Heart right ventricle (tissue), 16 donors: ENCODE results near the gene SH3RF2. TPM values are rescaled to one million over a fixed set of nuclear protein-coding genes. Genes with fewer than 3 reads are reported as not detected.

ENCODE experiments used
- ATAC-seq, 8 donors: fragments of 200-7000 bp; cut with Tn5 transposase; one replicate each; pipeline ENCODE4 v1.9.1; 2020; ENCODE audit warnings: mild to moderate bottlenecking in 8 of 8, moderate library complexity in 8 of 8, moderate number of reproducible peaks in 1 of 8
- DNase-seq, 2 donors: peaks; one replicate each; pipeline ENCODE4 v3.0.0-alpha.2; 2020
- H3K27ac ChIP-seq, 10 donors: fragments of 200-600 bp; sonication (generic) in 2 of 10; one replicate each; pipeline versions ENCODE4 v1.5.0 to v1.8.0; 2020 to 2022; ENCODE audit warnings: mild to moderate bottlenecking in 3 of 10
- H3K27me3 ChIP-seq, 7 donors: fragments of 200-600 bp; one replicate each; pipeline ENCODE4 v1.8.0; 2021 to 2022; ENCODE audit warnings: mild to moderate bottlenecking in 2 of 7
- H3K36me3 ChIP-seq, 9 donors: fragments of 200-600 bp; sonication (generic) in 1 of 9; one replicate each; pipeline versions ENCODE4 v1.5.0 to v1.8.0; 2020 to 2022; ENCODE audit warnings: mild to moderate bottlenecking in 2 of 9
- H3K4me1 ChIP-seq, 9 donors: fragments of 200-600 bp; sonication (generic) in 1 of 9; one replicate each; pipeline versions ENCODE4 v1.5.0 to v1.8.0; 2020 to 2022; ENCODE audit warnings: mild to moderate bottlenecking in 4 of 9
- H3K4me3 ChIP-seq, 10 donors: fragments of 200-600 bp; sonication (generic) in 2 of 10; one replicate each; pipeline versions ENCODE4 v1.5.0 to v1.8.0; 2020 to 2022; ENCODE audit warnings: mild to moderate bottlenecking in 7 of 10, moderate library complexity in 2 of 10
- H3K9me3 ChIP-seq, 11 donors: fragments of 200-600 bp in 10 of 11; sonication (generic) in 2 of 11; one replicate each; pipeline versions ENCODE4 v1.5.0 to v1.8.0; 2013 to 2022; ENCODE audit warnings: mild to moderate bottlenecking in 2 of 11, control low read depth in 1 of 11, moderate library complexity in 1 of 11
- CTCF ChIP-seq, 9 donors: fragments of 200-600 bp; sonication (generic) in 2 of 9; IDR thresholded peaks; one replicate each; pipeline versions ENCODE4 v1.5.0 to v1.8.0; 2021 to 2022; ENCODE audit warnings: antibody characterized with exemption in 9 of 9, mild to moderate bottlenecking in 5 of 9, moderate library complexity in 1 of 9
- WGBS, 2 donors: extraction: QIAGEN DNeasy Blood & Tissue Kit; methylation state at CpG; one replicate each; pipeline ENCODE4 v1.1.7; 2013; ENCODE audit warnings: inconsistent platforms in 1 of 2; 5-methylcytosine and 5-hydroxymethylcytosine counted together
- intact Hi-C, 10 donors: fragments of 100-400 bp; cut with DNase I; formaldehyde crosslinking; loops; one replicate each; pipeline versions ENCODE4 v1.11.1 to v1.14.2; 2022
- polyA plus RNA-seq, 2 donors: library from polyadenylated mRNA; stranded (reverse); fragments of 200-250 nt; gene quantifications; one replicate each; pipeline ENCODE4 v1.2.3, GENCODE V29; 2013
- total RNA-seq, 10 donors: library from RNA; stranded (reverse); fragmentation: NEBNext Ultra II Directional in 3 of 10; extraction: Animal tissue kit (Norgen Biotek cat#: 25700) in 3 of 10; gene quantifications; one replicate each; pipeline versions ENCODE4 v1.2.1 to v1.2.4, GENCODE V29; 2021 to 2023
- donor health status: Arrhythmogenic right ventricular cardiomyopathy.
- donor health status: ischemic (EF 13 %, LVEDD 7.1; RV severe dilation, severe dysfunction).
- donor health status: healthy with polysubstance abuse.
- donor health status: DM: no; HTN: yes; CAD: no.
- donor health status: DM: no; HTN: no; CAD: no.
- donor health status: ischemic (EF 25% LVEDD 6.9; RV normal size, moderate dysfunction).
- donor health status: ischemic (EF 25% LVEDD 5.7; RV mildly dilated, moderate dysfunction).
- donor health status: healthy.
- donor health status: DM: yes; HTN: yes; CAD: no.
- donor health status: Ischemic cardiomyopathy.
- donor health status: ischemic (EF 35%, LVEDD 5.7; RV mildly dilated, moderate dysfunction).
- donor health status: nonischemic (EF 11% LVEDD 7.7; RV severe dilation, severe dysfunction).
- donor health status: DM: yes; HTN: yes; CAD: no.
- donor health status: PGD.
- donor health status: ischemic (EF 29% LVEDD 5.4; RV normal size, mild dysfunction).
- donor health status: nonischemic (EF 23%, LVEDD 6.1; RV moderate dilation, normal function).

SH3RF2 gene
- total and polyA plus RNA-seq, 12 donors: 32.9 to 887 (median 219) TPM

GRCh38 chr5:145924849-145925248 lies 11.5 kb upstream of the SH3RF2 start:
- ATAC-seq: no peak
- intact Hi-C loops: no loop called here
- DNase-seq: no peak
- H3K9me3 ChIP-seq: no peaks in the 10 kb centered on the region
- H3K4me1 ChIP-seq: peaks cover 0 to 8% (median 0%) of the 10 kb centered on the region in 9 donors
- H3K4me3 ChIP-seq: no peak overlapping the region
- no peak for TF ChIP-seq CTCF (IDR thresholded peaks at IDR 0.05)
- H3K36me3 ChIP-seq: no peaks in the 10 kb centered on the region
- 77 to 86% methylated on average over 1 of the region's 1 CpG for WGBS, 2 donors
- no peak overlapping the region for H3K27ac ChIP-seq
- H3K27me3 ChIP-seq: no peaks in the 10 kb centered on the region

- Histone ChIP-seq H3K27ac (no peak overlapping the region), H3K4me1 (peaks cover 0 to 8% (median 0%) of the 10 kb centered on the region in 9 donors), H3K36me3 (no peaks in the 10 kb centered on the region), H3K4me3 (no peak overlapping the region), H3K9me3 (no peaks in the 10 kb centered on the region), H3K27me3 (no peaks in the 10 kb centered on the region)
- DNase-seq (no peak), ATAC-seq (no peak)
- WGBS, 2 donors: 11 to 45% methylated on average over 1 of the region's 1 CpG
- intact Hi-C loops: no loop called here
- no peak for TF ChIP-seq CTCF (IDR thresholded peaks at IDR 0.05)
These were observed 11.0 kb upstream of the SH3RF2 start for GRCh38 chr5:145925353-145925752.

- Histone ChIP-seq H3K4me1 (peaks cover 0 to 8% (median 0%) of the 10 kb centered on the region in 9 donors), H3K4me3 (no peak overlapping the region), H3K9me3 (no peaks in the 10 kb centered on the region), H3K36me3 (no peaks in the 10 kb centered on the region), H3K27me3 (no peaks in the 10 kb centered on the region), H3K27ac (no peak overlapping the region)
- ATAC-seq (peak in 1 of 8 donors; percentile 25), DNase-seq (no peak)
- intact Hi-C loops: no loop called here
- no peak for TF ChIP-seq CTCF (IDR thresholded peaks at IDR 0.05)
These were observed 10.6 kb upstream of the SH3RF2 start for GRCh38 chr5:145925803-145926202.

- H3K36me3 ChIP-seq: no peaks in the 10 kb centered on the region
- DNase-seq: no peak
- H3K4me3 ChIP-seq: no peak overlapping the region
- WGBS, 2 donors: 78 to 84% methylated on average over 2 of the region's 2 CpGs
- peaks cover 0 to 17% (median 0%) of the 10 kb centered on the region in 7 donors for H3K27me3 ChIP-seq
- TF ChIP-seq CTCF (IDR thresholded peaks at IDR 0.05): no peak
- no peaks in the 10 kb centered on the region for H3K9me3 ChIP-seq
- H3K27ac ChIP-seq: no peak overlapping the region
- intact Hi-C loops: loop anchor here in 1 of 10 donors (10.0 kb wide), 1 partner anchor 113 kb away; no protein-coding TSS in a partner anchor
- ATAC-seq: no peak
- peaks cover 0 to 14% (median 8%) of the 10 kb centered on the region in 9 donors for H3K4me1 ChIP-seq
These were observed 4.7 kb upstream of the SH3RF2 start for GRCh38 chr5:145931718-145932117.
